Stimulated activated CD4-positive, alpha-beta T cell treated with anti-CD3 and anti-CD28 coated beads, Interleukin-15, amount 100 ng/mL, for 1 hour (primary cell): ENCODE data around the gene EMP2.

Experiments used
- DNase-seq, 2 donors: peaks; one replicate each; pipeline ENCODE4 v3.0.0-alpha.2; 2020; ENCODE audit warnings: low read depth in 1 of 2, low spot score in 1 of 2

EMP2 gene

GRCh38 chr16:10493276-10493675 lies 87.1 kb downstream of the EMP2 start:
- no peak for DNase-seq

GRCh38 chr16:10490141-10490540 lies 90.3 kb downstream of the EMP2 start:
- DNase-seq: no peak

- no peak for DNase-seq
These were observed 94.6 kb downstream of the EMP2 start for GRCh38 chr16:10485698-10486382.

- DNase-seq: no peak
These were observed 95.2 kb downstream of the EMP2 start for GRCh38 chr16:10485159-10485558.

- DNase-seq: no peak
These were observed 100.2 kb downstream of the EMP2 start for GRCh38 chr16:10480151-10480550.
